ENCODE data around the gene DOCK3.

The DOCK3 gene

DNA sequence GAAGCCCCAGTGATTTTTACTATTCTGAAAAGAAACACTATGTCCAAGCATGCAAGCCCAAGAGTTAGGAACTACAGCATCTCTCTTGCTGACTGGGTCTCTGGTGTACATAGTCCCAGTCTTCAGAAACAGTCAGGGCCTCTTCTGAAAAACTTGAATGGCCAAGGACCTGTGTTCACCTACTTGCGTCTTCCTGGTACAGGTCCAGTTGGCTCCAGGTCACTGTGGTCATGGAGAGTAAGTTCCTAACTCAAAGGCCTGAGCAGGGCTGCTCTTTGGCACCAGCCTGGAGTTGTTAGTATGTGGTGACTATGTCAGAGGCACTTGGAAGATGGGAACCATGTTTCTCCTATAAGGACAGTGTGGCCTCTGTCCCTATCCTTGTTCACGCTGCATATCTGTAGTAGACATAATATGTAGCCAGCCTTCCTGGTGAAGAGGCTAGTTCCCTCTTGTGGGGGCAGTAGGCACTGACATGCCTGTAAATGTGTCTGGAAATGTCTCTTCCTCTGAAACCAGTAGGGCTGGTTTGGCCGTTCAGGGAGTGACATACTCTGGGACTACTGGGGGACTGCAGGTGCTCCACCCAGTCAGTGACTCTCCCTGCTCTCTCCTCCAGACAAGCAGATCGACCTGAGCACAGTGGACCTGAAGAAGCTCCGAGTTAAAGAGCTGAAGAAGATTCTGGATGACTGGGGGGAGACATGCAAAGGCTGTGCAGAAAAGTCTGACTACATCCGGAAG is 713.7 kb downstream of the DOCK3 start:
- no peak for DNase-seq (ENCODE audit: low spot score)

DNA sequence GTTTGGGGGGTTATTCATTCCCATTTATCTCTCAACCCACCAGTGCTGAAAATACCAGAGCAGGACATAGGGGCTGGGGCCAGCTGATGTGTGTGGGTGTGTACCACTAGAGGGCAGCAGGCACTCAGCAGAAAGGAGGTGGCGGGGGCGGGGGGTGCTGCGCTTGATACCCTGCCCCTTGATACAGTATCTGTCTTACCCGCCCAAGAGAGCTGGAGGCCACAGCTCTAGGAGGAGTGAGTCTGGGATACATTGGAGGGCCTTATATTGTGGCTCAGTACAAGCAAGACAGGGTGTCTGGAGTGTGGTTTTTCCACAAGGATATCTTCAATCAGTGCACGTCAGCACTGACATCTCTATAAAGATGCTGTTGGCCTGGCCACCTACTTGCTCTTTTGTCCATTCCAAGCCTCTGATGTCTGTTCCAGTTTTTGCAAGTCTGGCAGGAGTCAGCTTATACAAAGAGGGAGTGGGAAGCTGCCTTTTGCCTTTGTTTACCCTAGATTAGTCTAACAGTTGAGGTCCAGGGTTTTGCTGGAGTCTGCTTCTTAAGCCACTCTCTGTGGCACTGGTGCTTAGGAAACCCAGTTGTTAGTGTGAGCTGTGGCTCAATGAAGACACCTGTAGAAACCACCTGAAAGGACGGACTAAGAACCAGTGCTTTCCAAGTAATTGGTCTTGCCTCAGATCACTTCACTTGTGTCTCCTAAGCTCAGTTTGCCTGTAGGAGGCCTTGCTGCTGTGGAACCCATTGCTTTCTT is 714.9 kb downstream of the DOCK3 start:
- DNase-seq (ENCODE audit: low spot score): peak; percentile 75

DNA sequence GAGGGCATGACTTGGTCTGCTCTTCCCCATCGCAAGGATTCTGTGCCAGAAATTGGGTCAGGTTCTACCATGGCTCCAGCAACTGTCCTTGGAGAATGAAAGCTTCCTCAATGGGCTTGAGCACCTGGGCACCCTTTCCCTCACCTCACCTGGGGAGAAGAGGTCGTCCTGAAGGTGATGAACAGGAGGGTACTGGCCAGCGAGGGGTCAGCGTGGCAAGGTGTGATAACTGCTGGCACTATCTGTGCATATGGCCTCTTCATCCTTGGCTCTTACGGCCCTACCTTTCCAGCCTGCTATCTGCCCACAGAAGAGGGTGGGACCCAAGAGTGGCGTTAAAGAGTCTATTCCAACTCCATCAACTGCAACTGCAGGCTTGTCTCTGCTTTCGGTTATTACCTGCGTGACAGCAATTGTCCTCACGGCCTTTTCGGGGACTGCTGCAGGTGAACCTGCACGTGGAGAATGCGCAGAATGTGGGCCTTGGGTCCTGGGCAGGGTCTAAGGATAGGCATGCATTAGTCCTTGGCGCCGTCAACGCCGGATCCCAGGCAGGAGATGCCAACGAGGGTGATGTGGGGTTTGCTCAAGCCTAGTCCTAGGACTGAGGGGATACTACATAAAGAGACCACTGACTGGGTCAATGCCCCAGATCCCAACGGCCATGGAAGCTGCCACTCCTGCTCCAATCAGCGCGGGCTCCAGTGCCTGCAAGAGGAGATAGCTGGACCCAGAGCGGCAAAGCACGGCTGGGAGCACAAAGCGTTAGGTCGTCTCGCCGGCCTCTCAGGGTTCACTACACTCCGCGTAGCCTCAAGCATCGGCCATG is 715.7 kb downstream of the DOCK3 start:
- DNase-seq (ENCODE audit: low spot score): no peak

DNA sequence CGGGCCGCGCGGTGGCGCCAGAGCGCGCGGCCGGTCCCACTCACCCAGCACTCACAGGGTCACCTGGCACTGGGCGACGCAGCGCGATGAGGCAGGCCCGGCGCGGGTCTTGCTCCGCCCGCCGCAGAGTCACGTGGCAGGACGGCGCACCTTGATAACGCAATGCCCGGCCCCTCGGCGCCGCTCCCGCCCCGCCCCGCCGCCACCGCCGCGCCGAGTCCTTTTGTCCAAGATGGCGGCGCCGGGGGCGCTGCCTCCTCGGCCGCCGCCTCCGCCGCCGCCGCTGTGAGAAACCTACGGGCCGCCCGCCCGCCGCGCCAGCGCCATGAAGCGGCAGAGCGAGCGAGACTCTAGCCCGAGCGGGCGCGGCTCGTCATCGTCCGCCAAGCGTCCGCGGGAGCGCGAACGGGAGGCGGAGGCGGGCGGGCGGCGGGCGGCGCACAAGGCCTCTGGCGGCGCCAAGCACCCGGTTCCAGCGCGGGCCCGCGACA is 716.4 kb downstream of the DOCK3 start, which contains the start of gene RBM15B:
Gene RBM15B, plus strand, starts transcription at position 211 of the 491 bp plus-strand sequence. Its CDS starts 115 bp downstream, at position 326.
- DNase-seq (ENCODE audit: low spot score): peak; percentile 99

DNA sequence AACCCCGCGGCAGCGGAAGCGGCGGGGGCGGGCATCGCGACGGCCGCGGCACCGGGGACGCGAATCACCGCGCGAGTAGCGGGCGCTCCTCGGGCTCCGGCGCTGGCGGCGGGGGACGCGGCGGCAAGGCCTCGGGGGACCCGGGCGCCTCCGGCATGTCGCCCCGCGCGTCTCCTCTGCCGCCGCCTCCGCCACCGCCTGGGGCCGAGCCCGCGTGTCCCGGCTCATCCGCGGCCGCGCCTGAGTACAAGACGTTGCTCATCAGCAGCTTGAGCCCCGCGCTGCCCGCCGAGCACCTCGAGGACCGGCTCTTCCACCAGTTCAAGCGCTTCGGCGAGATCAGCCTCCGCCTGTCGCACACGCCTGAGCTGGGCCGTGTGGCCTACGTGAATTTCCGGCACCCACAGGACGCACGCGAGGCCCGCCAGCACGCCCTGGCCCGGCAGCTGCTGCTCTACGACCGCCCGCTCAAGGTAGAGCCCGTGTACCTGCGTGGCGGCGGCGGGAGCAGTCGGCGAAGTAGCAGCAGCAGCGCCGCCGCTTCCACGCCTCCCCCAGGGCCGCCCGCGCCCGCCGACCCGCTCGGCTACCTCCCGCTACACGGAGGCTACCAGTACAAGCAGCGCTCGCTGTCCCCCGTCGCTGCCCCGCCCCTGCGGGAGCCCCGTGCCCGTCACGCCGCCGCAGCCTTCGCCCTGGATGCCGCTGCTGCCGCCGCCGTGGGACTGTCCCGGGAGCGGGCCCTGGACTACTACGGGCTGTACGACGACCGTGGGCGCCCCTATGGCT is 717.0 kb downstream of the DOCK3 start:
- DNase-seq (ENCODE audit: low spot score): peak; percentile 53

DNA sequence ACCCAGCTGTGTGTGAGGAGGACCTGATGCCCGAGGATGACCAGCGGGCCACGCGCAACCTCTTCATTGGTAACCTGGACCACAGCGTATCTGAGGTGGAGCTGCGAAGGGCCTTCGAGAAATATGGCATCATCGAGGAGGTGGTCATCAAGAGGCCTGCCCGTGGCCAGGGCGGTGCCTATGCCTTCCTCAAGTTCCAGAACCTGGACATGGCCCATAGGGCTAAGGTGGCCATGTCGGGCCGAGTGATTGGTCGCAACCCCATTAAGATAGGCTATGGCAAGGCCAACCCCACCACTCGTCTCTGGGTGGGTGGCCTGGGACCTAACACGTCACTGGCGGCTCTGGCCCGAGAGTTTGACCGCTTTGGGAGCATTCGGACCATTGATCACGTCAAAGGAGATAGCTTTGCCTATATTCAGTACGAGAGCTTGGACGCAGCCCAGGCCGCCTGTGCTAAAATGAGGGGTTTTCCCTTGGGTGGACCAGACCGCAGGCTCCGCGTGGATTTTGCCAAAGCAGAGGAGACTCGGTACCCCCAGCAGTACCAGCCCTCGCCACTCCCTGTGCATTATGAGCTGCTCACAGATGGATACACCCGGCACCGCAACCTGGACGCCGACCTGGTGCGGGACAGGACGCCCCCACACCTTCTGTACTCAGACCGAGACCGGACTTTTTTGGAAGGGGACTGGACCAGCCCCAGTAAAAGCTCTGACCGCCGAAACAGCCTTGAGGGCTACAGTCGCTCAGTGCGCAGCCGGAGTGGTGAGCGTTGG is 717.8 kb downstream of the DOCK3 start:
- no peak for DNase-seq (ENCODE audit: low spot score)

DNA sequence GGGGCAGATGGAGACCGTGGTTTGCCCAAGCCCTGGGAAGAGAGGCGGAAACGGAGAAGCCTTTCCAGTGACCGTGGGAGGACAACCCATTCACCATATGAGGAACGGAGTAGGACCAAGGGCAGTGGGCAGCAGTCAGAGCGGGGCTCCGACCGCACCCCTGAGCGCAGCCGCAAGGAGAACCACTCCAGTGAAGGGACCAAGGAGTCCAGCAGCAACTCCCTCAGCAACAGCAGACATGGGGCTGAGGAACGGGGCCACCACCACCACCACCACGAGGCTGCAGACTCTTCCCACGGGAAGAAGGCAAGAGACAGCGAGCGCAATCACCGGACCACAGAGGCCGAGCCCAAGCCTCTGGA is 718.4 kb downstream of the DOCK3 start:
- no peak for DNase-seq (ENCODE audit: low spot score)

DNA sequence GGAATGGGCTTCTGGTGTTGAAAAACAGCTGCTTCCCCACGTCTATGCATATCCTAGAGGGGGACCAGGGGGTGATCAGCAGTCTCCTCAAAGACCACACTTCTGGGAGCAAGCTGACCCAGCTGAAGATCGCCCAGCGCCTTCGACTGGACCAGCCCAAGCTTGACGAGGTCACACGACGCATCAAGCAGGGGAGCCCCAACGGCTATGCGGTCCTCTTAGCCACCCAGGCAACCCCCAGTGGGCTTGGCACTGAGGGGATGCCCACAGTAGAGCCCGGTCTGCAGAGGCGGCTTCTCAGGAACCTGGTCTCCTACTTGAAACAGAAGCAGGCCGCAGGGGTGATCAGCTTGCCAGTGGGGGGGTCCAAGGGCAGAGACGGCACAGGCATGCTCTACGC is 718.8 kb downstream of the DOCK3 start:
- DNase-seq (ENCODE audit: low spot score): no peak

DNA sequence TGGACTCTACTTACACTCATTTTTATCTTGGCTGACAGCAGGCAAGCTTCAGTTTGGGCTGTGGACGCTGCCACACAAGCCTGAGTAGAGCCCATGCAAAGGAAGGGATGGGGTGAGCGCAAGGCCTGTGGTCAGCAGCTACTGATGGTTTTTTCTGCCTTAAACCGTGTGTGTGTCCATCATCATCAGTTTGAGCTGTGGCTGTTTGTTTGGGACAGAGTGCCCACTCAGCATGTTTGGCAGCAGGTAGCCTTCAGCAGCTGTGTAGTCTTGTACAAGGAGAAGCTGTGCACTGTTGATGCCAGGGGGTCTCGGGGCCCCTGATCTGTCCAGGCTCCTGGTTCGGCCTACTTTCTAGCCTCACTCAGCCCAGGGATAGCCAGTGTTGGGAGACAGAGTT is 719.8 kb downstream of the DOCK3 start:
- no peak for DNase-seq (ENCODE audit: low spot score)

DNA sequence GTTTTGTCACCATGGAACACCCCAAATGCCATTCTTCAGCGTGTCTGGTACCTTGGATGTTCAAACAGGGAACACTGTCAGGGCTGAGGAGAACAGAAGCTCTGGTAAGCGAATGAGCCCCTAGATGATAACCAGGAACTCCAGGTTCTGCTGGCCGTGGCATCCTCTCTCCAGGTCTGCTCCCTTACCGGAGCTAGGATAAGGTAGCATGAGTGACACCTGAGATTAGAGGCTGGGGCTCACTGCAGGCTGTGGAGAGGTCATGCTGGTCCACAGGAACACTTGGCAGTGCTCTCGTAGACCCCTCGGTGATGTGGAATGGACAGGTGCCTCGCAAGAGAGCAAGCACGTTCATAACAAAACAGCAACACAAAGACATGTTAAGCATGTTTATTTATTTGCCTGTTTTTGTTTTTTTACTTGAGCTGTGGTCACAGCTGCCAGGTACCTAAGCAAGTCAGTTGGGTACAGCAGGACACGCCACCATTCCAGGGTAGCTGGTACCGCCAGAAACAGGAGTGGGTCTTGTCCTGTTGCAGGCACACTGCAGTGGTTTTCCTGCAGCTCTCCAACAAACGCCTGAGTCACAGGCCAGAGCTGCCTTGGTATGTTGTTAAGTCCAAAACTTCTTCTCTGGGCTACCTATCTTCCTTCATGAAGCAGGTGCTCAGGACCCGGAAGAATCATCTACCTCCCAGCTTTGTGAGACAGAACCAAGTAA is 720.9 kb downstream of the DOCK3 start:
- no peak for DNase-seq (ENCODE audit: low spot score)

DNA sequence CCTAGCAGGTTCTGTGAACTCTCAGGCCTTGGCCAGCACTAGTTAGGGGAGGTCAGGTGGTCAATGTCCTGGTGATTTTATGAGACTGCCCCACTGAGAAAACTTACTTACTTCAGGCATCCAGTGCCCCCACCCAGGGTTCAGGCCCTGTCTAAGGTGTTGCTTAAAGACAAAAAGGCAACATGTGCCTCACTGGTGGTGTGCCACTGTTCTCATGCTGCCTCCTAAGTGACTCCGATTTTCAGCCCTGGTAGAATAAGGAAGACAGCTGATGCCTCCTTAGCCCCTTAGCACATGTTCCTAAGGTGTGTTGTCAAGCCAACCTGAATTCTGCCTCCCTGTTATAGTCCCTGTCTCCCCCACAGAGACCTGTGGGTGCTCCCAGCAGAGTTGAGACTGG is 721.7 kb downstream of the DOCK3 start:
- no peak for DNase-seq (ENCODE audit: low spot score)

DNA sequence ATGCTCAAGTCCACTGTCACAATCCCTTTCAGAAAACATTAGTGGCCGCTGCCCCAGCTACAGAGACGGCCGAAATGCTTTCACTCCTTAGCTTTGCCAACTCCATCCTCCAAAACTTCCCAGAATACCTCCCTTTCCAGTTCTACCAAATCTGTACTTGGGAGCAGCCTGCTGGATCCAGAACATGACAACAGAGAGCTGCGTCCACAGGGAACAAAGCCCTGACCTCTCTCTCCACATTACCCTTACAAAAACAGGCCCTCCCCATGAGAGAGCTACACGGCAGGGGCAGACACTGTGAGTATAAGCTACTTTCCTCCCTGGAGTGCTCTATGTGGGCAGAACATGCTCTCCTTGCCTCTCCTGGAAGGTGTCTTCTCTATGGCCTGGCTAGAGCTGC is 722.7 kb downstream of the DOCK3 start:
- no peak for DNase-seq (ENCODE audit: low spot score)

DNA sequence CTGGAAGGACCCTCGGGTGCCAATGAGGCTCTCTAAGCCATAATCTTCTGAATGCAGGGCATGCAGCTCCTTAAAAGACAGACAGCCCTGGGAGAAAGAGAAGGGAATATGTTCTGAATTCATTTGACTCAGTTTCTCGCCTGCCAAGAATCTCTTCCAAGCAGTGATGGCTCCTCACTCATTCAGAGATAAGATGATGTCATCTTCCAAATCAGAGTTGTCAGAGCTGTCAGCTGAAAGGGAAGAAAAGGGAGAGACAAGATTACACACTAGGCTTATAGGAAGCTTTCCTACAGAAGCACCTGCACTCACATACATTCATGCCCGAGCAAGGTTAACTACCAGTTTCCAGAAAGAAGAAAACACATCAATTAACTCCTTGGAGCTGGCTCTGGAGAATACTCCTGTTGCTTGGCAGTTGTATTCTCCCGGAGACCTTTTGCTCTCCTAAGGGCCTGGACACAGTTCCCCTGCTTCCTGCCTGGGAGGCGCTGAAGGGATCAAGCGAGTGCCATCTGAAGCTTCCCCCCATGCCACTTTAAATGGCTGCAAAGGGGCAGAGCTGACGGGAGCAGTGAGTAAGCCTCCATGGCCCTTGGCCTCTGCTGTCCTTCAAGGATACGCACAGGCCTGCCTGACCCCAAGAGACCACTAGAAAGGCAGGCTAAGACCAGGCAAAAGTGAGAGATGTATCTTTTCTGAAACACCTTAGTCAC is 724.0 kb downstream of the DOCK3 start:
- DNase-seq (ENCODE audit: low spot score): no peak

DNA sequence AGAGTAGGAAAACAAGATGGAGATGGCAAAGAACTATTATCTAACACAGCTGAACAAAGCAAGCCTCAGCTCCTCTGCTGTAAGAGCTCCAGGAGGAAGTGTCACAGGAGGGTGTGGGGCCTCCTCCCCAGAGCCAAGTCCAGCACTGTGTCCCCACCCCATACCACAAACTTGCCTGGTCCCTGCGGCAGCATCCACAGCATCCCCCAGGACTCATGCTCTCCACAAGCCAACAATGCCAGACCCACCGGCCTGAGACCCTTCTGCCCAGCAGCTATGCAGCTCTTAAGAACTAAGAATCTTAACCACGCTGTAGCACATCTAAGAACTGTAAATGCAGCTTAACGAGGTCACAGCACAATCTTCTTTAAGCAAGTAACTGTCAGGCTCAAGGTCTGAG is 725.4 kb downstream of the DOCK3 start:
- DNase-seq (ENCODE audit: low spot score): no peak

DNA sequence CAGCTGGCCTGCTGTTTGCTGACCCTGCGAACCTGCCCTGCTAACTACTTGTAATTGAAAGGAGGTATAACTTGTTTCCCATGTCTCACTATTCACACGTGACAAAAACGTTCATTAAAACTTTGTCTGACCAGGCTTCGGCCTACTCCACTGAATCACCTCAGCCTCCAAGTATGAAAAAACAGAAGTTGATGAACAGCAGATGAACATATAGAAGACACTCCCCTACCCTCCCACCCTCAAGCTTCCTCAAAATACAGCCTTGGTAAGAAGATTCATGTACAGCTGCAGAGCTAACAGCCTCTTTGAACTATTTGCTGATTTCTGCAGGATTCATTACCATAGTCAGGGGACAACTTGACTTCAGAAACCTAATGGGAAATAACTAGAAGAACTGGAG is 727.0 kb downstream of the DOCK3 start:
- DNase-seq (ENCODE audit: low spot score): no peak

DNA sequence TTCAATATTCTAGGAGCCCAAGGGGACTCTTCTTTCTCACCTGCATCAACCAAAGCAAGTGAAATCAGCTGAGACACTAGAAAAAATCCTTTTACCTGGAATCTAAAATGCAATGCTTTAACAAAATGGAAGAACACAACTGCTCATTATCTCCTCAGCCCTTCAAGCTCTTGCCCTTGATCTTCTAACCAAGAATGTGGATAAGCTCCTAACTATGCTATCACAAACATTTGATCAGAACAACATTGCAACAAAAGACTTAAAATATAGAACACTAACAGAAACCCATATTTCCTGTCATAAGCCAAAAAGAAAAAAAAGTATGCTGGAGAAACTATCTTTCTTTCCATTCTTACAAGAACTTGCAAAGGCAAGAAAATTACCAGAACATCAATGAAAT is 728.9 kb downstream of the DOCK3 start:
- DNase-seq (ENCODE audit: low spot score): no peak

DNA sequence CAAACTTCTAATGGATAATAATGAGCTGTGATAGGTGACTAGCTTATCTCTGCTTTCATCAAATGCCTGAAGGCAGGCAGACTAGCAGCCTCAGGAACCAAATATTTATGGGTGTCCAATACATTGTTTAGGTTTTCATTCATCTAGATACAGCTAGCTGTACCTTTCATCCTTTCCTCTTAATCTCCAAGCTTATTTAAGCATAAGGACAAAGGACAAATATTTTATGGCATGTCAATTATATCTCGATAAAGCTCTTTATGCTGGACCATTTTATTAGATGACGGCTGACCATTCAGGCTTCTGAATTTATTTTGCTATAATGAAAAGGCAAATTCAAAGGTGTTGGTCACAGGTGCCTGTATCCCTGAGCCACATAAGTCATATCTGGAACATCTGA is 733.3 kb downstream of the DOCK3 start:
- DNase-seq (ENCODE audit: low spot score): no peak

DNA sequence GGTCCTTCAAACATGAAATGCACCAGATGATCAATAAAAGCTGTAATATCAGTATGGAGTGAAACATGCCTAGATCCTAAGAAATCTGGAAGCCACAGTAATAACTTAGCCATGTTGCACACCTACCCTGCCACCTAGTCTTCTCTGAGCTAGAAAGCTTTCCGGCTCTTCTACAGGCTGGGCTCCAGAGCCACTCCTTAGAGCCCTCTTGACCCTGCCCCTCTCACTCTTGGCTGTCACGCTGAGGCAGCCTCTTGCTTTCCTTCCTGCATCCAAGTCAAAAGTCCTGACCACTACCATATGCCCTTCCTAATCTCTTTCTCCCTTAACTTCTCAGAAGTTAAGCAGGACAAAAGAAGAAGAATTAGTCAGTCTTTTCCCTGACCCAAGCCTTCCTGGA is 734.1 kb downstream of the DOCK3 start:
- no peak for DNase-seq (ENCODE audit: low spot score)

DNA sequence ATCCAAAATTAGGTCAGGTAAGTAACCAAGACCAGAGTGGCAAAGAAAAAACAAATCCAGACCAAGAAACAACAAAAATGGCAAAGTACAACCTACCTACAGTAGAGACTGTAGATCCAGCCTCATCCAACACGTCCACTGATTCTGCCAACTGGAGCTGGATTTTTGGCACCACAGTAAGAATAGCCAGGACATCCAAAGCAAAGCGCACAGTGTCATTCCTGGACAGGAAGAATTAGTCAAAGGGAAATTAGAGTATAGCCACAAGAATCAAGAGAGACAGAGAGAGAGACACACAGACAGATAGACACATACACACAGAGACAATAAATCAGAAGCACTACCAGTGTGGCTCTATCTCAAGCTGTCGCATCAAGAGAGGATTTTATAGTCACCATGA is 747.5 kb downstream of the DOCK3 start:
- DNase-seq (ENCODE audit: low spot score): no peak

DNA sequence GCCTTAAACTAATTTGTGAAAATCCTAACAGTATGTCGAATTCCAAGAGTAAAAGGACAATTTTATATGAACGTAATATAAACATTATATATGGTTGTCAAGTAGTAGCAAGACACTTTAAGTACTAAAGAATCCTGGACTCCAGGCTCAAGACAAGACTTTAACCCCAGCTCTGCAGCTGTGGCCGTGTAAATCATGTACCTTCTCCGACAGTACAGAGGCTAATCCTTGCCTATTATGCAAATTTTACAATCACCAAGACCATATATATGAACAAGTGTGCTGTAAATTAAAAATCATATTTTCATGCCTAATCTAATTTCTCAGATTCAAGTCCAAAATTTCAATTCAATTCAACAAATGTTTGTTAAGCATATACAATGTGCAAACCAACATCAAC is 752.2 kb downstream of the DOCK3 start:
- DNase-seq (ENCODE audit: low spot score): no peak
